Retinal pigment epithelial cell (primary cell): ENCODE results near the gene CNOT6.

ENCODE experiments used
- DNase-seq: peaks from one replicate; pipeline ENCODE4 v3.0.0-alpha.2; 2010; ENCODE audit warnings: low read depth
- H3K4me3 ChIP-seq: 2 replicates; pipeline ENCODE4 v1.5.1; 2011; ENCODE audit warnings: mild to moderate bottlenecking, low read length, control low read depth, moderate library complexity
- CTCF ChIP-seq: conservative IDR thresholded peaks from 2 replicates; pipeline ENCODE4 v1.5.1; 2011; ENCODE audit warnings: low read depth, low read length, control low read depth, inconsistent platforms

The CNOT6 gene

GRCh38 chr5:180627386-180628120 is 133.4 kb downstream of the CNOT6 start:
- TF ChIP-seq CTCF: no peak
- DNase-seq: no peak
- no peak overlapping the region for H3K4me3 ChIP-seq
